BLaER1 (cell line): ENCODE measurements around the gene DNAH9.
"Not testable (repeated sequence)": the region's sequence is repeated elsewhere in the genome, so short reads cannot be mapped to it uniquely, and the experiment has no call there.

Source experiments
- H3K27ac ChIP-seq: shearing (Covaris generic); formaldehyde crosslinking; 2 replicates; pipeline ENCODE4 v1.8.1; 2022
- H3K27me3 ChIP-seq: shearing (Covaris generic); formaldehyde crosslinking; 2 replicates; pipeline ENCODE4 v1.8.1; 2022
- H3K36me3 ChIP-seq: shearing (Covaris generic); formaldehyde crosslinking; 2 replicates; pipeline ENCODE4 v1.8.1; 2022
- H3K4me1 ChIP-seq: shearing (Covaris generic); formaldehyde crosslinking; 2 replicates; pipeline ENCODE4 v1.8.1; 2022
- H3K4me2 ChIP-seq: shearing (Covaris generic); formaldehyde crosslinking; 2 replicates; pipeline ENCODE4 v1.8.1; 2022
- H3K4me3 ChIP-seq: shearing (Covaris generic); formaldehyde crosslinking; 2 replicates; pipeline ENCODE4 v1.8.1; 2022
- H3K9ac ChIP-seq: shearing (Covaris generic); formaldehyde crosslinking; 2 replicates; pipeline ENCODE4 v1.8.1; 2022
- H3K9me3 ChIP-seq: shearing (Covaris generic); formaldehyde crosslinking; 2 replicates; pipeline ENCODE4 v1.8.1; 2022
- H4K20me1 ChIP-seq: shearing (Covaris generic); formaldehyde crosslinking; 2 replicates; pipeline ENCODE4 v1.8.1; 2022
- Cebpa-rat ChIP-seq: shearing (Covaris generic); IDR thresholded peaks from 2 replicates; pipeline ENCODE4 v1.8.1; 2022

DNAH9 gene

GRCh38 chr17:11917415-11917814, 319.1 kb downstream of the DNAH9 start:
- Histone ChIP-seq H3K9ac (no peak overlapping the region), H4K20me1 (no peaks in the 10 kb centered on the region), H3K27ac (no peak overlapping the region), H3K4me2 (no peak overlapping the region), H3K9me3 (peaks cover 5% of the 10 kb centered on the region; the same call in 1 of the 2 replicates), H3K4me3 (no peak overlapping the region), H3K4me1 (no peaks in the 10 kb centered on the region), H3K36me3 (no peaks in the 10 kb centered on the region), H3K27me3 (no peaks in the 10 kb centered on the region)
- TF ChIP-seq Cebpa-rat: no peak

- no peak overlapping the region for H3K4me3 ChIP-seq
- TF ChIP-seq Cebpa-rat: no peak
- no peaks in the 10 kb centered on the region for H3K9me3 ChIP-seq
- H3K27me3 ChIP-seq: no peaks in the 10 kb centered on the region
- no peaks in the 10 kb centered on the region for H3K36me3 ChIP-seq
- H3K4me2 ChIP-seq: no peak overlapping the region
- H3K4me1 ChIP-seq: no peaks in the 10 kb centered on the region
- no peaks in the 10 kb centered on the region for H4K20me1 ChIP-seq
- no peak overlapping the region for H3K27ac ChIP-seq
- no peak overlapping the region for H3K9ac ChIP-seq
Measured at GRCh38 chr17:11921296-11921695, 323.0 kb downstream of the DNAH9 start.

- H3K9ac ChIP-seq: no peak overlapping the region
- no peak for TF ChIP-seq Cebpa-rat
Measured at GRCh38 chr17:11922638-11923037, 324.4 kb downstream of the DNAH9 start.

GRCh38 chr17:11924076-11924475, 325.8 kb downstream of the DNAH9 start:
- Histone ChIP-seq H3K27ac (no peak overlapping the region), H4K20me1 (no peaks in the 10 kb centered on the region), H3K27me3 (no peaks in the 10 kb centered on the region), H3K4me2 (no peak overlapping the region), H3K9me3 (no peaks in the 10 kb centered on the region), H3K4me1 (no peaks in the 10 kb centered on the region), H3K9ac (no peak overlapping the region), H3K4me3 (no peak overlapping the region), H3K36me3 (no peaks in the 10 kb centered on the region)
- TF ChIP-seq Cebpa-rat: no peak

More at GRCh38 chr17:11922638-11923037, 324.4 kb downstream of the DNAH9 start:
- Histone ChIP-seq H3K4me2 (no peak overlapping the region), H3K4me1 (no peaks in the 10 kb centered on the region), H3K27me3 (no peaks in the 10 kb centered on the region), H4K20me1 (no peaks in the 10 kb centered on the region), H3K9me3 (no peaks in the 10 kb centered on the region), H3K27ac (no peak overlapping the region), H3K4me3 (no peak overlapping the region), H3K36me3 (no peaks in the 10 kb centered on the region)

GRCh38 chr17:11925262-11926021, 327.2 kb downstream of the DNAH9 start:
- Histone ChIP-seq H3K36me3 (no peaks in the 10 kb centered on the region), H4K20me1 (no peaks in the 10 kb centered on the region), H3K27me3 (no peaks in the 10 kb centered on the region), H3K4me2 (no peak overlapping the region), H3K27ac (no peak overlapping the region), H3K4me3 (no peak overlapping the region), H3K9me3 (no peaks in the 10 kb centered on the region), H3K4me1 (no peaks in the 10 kb centered on the region), H3K9ac (no peak overlapping the region)
- no peak for TF ChIP-seq Cebpa-rat

GRCh38 chr17:11928436-11928835, 330.2 kb downstream of the DNAH9 start:
- Histone ChIP-seq H3K4me1 (no peaks in the 10 kb centered on the region), H3K9me3 (no peaks in the 10 kb centered on the region), H3K4me3 (no peak overlapping the region), H3K4me2 (no peak overlapping the region), H3K27ac (no peak overlapping the region), H3K36me3 (no peaks in the 10 kb centered on the region), H4K20me1 (no peaks in the 10 kb centered on the region), H3K9ac (no peak overlapping the region), H3K27me3 (no peaks in the 10 kb centered on the region)
- TF ChIP-seq Cebpa-rat: no peak

GRCh38 chr17:11932337-11932898, 334.1 kb downstream of the DNAH9 start:
- H3K9ac ChIP-seq: no peak overlapping the region
- H3K4me3 ChIP-seq: no peak overlapping the region
- H3K36me3 ChIP-seq: no peaks in the 10 kb centered on the region
- H3K27ac ChIP-seq: no peak overlapping the region
- H4K20me1 ChIP-seq: no peaks in the 10 kb centered on the region
- H3K4me1 ChIP-seq: no peaks in the 10 kb centered on the region
- no peak overlapping the region for H3K4me2 ChIP-seq
- no peak for TF ChIP-seq Cebpa-rat
- H3K27me3 ChIP-seq: no peaks in the 10 kb centered on the region
- H3K9me3 ChIP-seq: no peaks in the 10 kb centered on the region

GRCh38 chr17:11935734-11936406, 337.6 kb downstream of the DNAH9 start:
- H3K9ac ChIP-seq: no peak overlapping the region

GRCh38 chr17:11940904-11941303, 342.6 kb downstream of the DNAH9 start:
- Histone ChIP-seq H3K4me2 (no peak overlapping the region), H3K4me1 (no peaks in the 10 kb centered on the region), H3K9ac (no peak overlapping the region), H4K20me1 (no peaks in the 10 kb centered on the region), H3K4me3 (no peak overlapping the region), H3K36me3 (no peaks in the 10 kb centered on the region), H3K9me3 (no peaks in the 10 kb centered on the region), H3K27me3 (no peaks in the 10 kb centered on the region), H3K27ac (no peak overlapping the region)
- no peak for TF ChIP-seq Cebpa-rat

More at GRCh38 chr17:11935734-11936406, 337.6 kb downstream of the DNAH9 start:
- no peak overlapping the region for H3K27ac ChIP-seq
- no peak for TF ChIP-seq Cebpa-rat
- no peaks in the 10 kb centered on the region for H3K4me1 ChIP-seq
- no peaks in the 10 kb centered on the region for H3K9me3 ChIP-seq
- no peaks in the 10 kb centered on the region for H3K36me3 ChIP-seq
- no peak overlapping the region for H3K4me3 ChIP-seq
- no peak overlapping the region for H3K4me2 ChIP-seq
- no peaks in the 10 kb centered on the region for H3K27me3 ChIP-seq
- no peaks in the 10 kb centered on the region for H4K20me1 ChIP-seq

- H3K9ac ChIP-seq, H3K4me3 ChIP-seq, H3K27me3 ChIP-seq, H4K20me1 ChIP-seq, H3K4me2 ChIP-seq, H3K36me3 ChIP-seq, H3K9me3 ChIP-seq, H3K4me1 ChIP-seq, H3K27ac ChIP-seq: not testable (repeated sequence)
Measured at GRCh38 chr17:11943086-11943485, 344.8 kb downstream of the DNAH9 start.
